GM23248 (cell line): ENCODE data around the gene MAGIX.

Experiments
- EZH2 ChIP-seq: fragments of 200-600 bp; sonication (generic); IDR thresholded peaks from 2 replicates; pipeline ENCODE4 v1.6.1; 2018; ENCODE audit warnings: antibody characterized with exemption, mild to moderate bottlenecking; ENCODE audit not compliant: insufficient read depth, poor library complexity, severe bottlenecking
- EZH2phosphoT487 ChIP-seq: fragments of 200-600 bp; sonication (generic); IDR thresholded peaks from 2 replicates; pipeline ENCODE4 v1.6.1; 2018; ENCODE audit warnings: antibody characterized with exemption, moderate library complexity, mild to moderate bottlenecking, low read depth; ENCODE audit not compliant: insufficient read depth

DNA sequence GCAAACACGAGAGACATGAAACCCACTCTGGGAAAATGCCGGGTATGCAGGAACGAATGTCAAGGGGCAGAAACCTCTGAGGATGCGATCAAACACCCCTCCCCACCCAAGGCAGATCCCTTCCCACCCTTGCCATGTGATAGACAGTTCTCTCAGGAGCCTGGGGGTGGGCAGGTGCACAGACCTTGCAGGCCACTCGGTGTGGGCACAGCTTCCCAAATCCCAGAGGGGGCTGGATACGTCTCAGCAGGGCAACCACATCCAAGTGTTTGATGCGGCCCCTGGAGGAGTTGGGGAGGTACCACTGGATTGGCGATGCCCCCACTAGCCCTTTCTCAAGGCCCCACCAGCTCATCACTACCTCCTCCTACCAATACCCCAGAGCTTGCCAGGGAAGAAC is 47.8 kb downstream of the MAGIX start:
- TF ChIP-seq EZH2 (no peak), EZH2phosphoT487 (no peak)
